ENCODE results near the gene AFF3. TPM values are rescaled to one million over a fixed set of nuclear protein-coding genes. Genes with fewer than 3 reads are reported as not detected.

Gene AFF3
- total and polyA plus RNA-seq, 2 of the 8 experiments (the other 6 are each of a cell fraction or from before 2014, with no cell fraction given), result 0.27 to 3.0 TPM

DNA sequence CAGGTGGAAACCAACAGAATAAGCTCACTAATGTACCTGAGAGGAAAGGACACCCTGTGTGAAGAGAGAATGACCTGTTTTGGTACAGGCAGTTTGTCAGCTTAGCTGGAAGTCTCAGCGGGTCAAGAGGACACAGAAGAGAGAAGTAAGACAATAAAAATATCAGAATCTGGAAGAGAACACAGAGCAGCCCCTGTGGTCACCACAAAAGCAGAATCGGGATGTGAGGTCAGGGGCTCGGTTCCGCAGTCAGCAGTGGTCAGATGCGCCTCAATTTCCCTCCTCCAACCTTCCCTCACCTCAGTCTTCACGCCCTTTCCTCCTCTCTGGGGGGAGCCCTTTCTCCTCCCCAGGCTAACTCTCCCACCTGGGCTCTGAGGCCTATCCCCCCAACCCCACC is 122.9 kb downstream of the AFF3 start (continued):
- no peak for TF ChIP-seq GABPA (IDR thresholded peaks at IDR 0.05; ENCODE audit: borderline replicate concordance, insufficient read depth, low read length)
- TF ChIP-seq EP300 (IDR thresholded peaks at IDR 0.05; ENCODE audit: borderline replicate concordance in 1 of 2, low read depth in 2 of 2, low read length in 2 of 2), result no peak
- TF ChIP-seq, protein P1, sequence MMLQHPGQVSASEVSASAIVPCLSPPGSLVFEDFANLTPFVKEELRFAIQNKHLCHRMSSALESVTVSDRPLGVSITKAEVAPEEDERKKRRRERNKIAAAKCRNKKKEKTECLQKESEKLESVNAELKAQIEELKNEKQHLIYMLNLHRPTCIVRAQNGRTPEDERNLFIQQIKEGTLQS (IDR thresholded peaks at IDR 0.05; ENCODE audit: insufficient read depth, low read depth, low read length), result no peak
- no peak for TF ChIP-seq SAP30 (IDR thresholded peaks at IDR 0.05; ENCODE audit: insufficient read depth, insufficient replicate concordance, low read length)
